Measurements from ENCODE around the gene TCOF1.
A peak's percentile ranks its signal among the peaks of the same experiment; 100 is the strongest.

The TCOF1 gene

GRCh38 chr5:150404535-150404934 lies 47.0 kb downstream of the TCOF1 start:
- Histone ChIP-seq H3K27ac (ENCODE audit: low read depth, low read length) (no peak overlapping the region), H3K9ac (ENCODE audit: low read length) (no peak overlapping the region), H3K4me3 (ENCODE audit: low read depth in 1 of 2, low read length in 2 of 2) (no peak overlapping the region), H3K36me3 (ENCODE audit: insufficient read depth, low read length) (peaks cover 30% of the 10 kb centered on the region), H3K4me1 (ENCODE audit: insufficient read depth, low read length) (no peaks in the 10 kb centered on the region), H3K9me3 (ENCODE audit: low read length) (no peaks in the 10 kb centered on the region), H3K27me3 (ENCODE audit: control insufficient read depth in 1 of 2, insufficient read depth in 2 of 2, low read length in 2 of 2) (no peaks in the 10 kb centered on the region)

DNA sequence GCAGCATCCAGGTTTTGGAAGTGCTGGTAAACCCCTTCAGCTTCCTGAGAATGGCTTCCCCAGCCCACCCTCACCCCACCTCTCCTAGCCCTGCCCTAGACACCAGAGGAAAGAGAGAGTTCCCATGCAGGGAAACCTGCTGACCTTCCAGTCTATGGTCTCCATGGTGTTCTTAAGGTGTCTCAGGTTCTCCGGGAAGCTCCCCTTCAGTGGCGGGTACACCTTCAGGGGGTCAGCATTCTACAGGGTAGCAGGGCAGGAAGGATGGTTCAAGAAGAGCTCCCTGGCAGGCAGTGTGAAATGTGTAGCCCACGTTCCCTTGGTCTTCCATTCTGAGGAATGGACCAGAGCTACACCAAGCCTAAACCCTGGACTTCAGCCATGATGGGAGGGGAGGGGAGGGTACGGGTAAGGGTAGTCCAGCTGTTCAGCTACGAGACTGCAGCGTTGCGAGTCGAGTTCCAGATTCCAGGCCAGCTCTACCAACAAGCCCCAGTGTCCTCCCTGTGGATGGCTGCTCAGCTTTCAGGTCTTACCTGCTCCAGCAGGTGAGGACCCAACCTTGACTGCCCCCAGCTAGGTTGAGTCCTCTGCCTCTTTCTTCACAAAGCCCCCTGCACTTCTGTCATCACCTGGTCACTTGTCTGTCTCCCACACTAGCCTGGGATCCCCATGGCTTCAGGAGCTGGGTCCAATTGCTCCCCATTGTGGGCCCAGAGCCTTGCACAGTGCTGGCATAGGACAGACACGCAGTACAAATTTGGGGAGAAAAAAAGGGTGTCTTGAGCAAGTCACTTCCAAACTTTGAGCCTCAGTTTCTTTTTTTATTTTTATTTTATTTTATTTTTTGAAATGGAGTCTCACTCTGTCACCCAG lies 47.7 kb downstream of the TCOF1 start:
- Histone ChIP-seq H3K9ac (ENCODE audit: low read length) (no peak overlapping the region), H3K27ac (ENCODE audit: low read depth, low read length) (no peak overlapping the region), H3K27me3 (ENCODE audit: control insufficient read depth in 1 of 2, insufficient read depth in 2 of 2, low read length in 2 of 2) (no peaks in the 10 kb centered on the region), H3K4me3 (ENCODE audit: low read depth in 1 of 2, low read length in 2 of 2) (no peak overlapping the region), H3K36me3 (ENCODE audit: insufficient read depth, low read length) (peaks cover 23% of the 10 kb centered on the region), H3K9me3 (ENCODE audit: low read length) (no peaks in the 10 kb centered on the region), H3K4me1 (ENCODE audit: insufficient read depth, low read length) (peaks cover 4% of the 10 kb centered on the region)

- Histone ChIP-seq H3K27ac (ENCODE audit: low read depth, low read length) (no peak overlapping the region), H3K27me3 (ENCODE audit: control insufficient read depth in 1 of 2, insufficient read depth in 2 of 2, low read length in 2 of 2) (no peaks in the 10 kb centered on the region), H3K4me3 (ENCODE audit: low read depth in 1 of 2, low read length in 2 of 2) (no peak overlapping the region), H3K9me3 (ENCODE audit: low read length) (no peaks in the 10 kb centered on the region), H3K9ac (ENCODE audit: low read length) (no peak overlapping the region), H3K36me3 (ENCODE audit: insufficient read depth, low read length) (peaks cover 13% of the 10 kb centered on the region), H3K4me1 (ENCODE audit: insufficient read depth, low read length) (peaks cover 13% of the 10 kb centered on the region)
These were observed 48.7 kb downstream of the TCOF1 start for GRCh38 chr5:150406103-150406722.

DNA sequence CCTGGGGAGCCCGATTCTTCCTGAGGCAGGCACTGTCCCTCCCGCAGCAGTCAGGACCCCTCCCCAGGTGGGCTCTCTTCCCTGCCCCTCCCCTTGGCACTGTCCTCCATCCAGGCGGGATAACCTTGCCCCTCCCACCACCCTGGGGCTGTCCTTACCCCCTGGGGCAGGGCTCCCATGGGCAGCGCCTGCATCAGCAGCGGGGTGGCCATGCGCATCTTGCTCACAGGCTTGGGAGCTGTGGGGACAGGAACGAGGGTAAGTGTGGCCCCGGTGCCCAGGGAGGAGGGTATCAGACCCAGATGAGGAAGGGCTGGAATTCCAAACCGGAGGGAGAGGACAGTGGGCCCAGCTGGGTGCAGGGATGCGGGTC lies 49.2 kb downstream of the TCOF1 start:
- no peaks in the 10 kb centered on the region for H3K27me3 ChIP-seq (ENCODE audit: control insufficient read depth in 1 of 2, insufficient read depth in 2 of 2, low read length in 2 of 2)
- no peak overlapping the region for H3K27ac ChIP-seq (ENCODE audit: low read depth, low read length)
- no peak overlapping the region for H3K4me3 ChIP-seq (ENCODE audit: low read depth in 1 of 2, low read length in 2 of 2)
- H3K4me1 ChIP-seq (ENCODE audit: insufficient read depth, low read length): peaks cover 13% of the 10 kb centered on the region
- H3K9me3 ChIP-seq (ENCODE audit: low read length): no peaks in the 10 kb centered on the region
- no peak overlapping the region for H3K9ac ChIP-seq (ENCODE audit: low read length)
- H3K36me3 ChIP-seq (ENCODE audit: insufficient read depth, low read length): peaks cover 13% of the 10 kb centered on the region

DNA sequence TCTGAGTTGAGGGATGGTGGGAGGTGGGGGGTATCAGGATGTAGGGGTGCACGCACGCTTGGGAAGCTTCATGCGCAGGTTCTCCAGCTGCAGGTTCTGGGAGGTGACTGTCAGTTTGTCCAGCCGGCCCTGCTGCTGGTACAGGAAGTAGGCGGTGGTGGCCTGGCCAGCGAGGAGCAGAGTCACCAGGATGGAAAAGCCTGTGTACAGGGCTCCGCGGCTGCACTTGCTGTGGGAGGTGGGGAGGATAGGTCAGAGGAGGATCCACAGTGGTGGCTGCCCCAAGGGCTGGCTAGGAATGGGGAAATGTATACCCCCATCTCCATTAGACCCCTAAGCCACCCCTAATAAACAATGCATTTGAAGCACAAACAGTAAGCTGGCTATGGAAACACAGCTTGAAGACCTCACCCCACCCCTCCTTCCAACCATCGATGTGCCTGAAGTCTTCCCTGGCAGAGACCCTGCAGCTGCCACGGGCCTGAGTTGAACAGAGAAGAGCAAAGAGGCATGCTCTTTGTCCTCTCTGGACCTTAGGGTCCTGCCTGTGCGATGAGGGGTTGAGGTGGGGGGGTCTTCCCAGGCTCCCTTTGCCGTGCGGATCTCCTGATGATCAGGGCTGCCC lies 49.7 kb downstream of the TCOF1 start:
- Histone ChIP-seq H3K9me3 (ENCODE audit: low read length) (no peaks in the 10 kb centered on the region), H3K27me3 (ENCODE audit: control insufficient read depth in 1 of 2, insufficient read depth in 2 of 2, low read length in 2 of 2) (no peaks in the 10 kb centered on the region), H3K9ac (ENCODE audit: low read length) (no peak overlapping the region), H3K4me3 (ENCODE audit: low read depth in 1 of 2, low read length in 2 of 2) (no peak overlapping the region), H3K27ac (ENCODE audit: low read depth, low read length) (no peak overlapping the region), H3K36me3 (ENCODE audit: insufficient read depth, low read length) (peaks cover 13% of the 10 kb centered on the region), H3K4me1 (ENCODE audit: insufficient read depth, low read length) (peaks cover 13% of the 10 kb centered on the region)

- Histone ChIP-seq H3K9ac (ENCODE audit: low read length) (no peak overlapping the region), H3K4me3 (ENCODE audit: low read depth in 1 of 2, low read length in 2 of 2) (no peak overlapping the region), H3K9me3 (ENCODE audit: low read length) (no peaks in the 10 kb centered on the region), H3K36me3 (ENCODE audit: insufficient read depth, low read length) (peaks cover 13% of the 10 kb centered on the region), H3K27me3 (ENCODE audit: control insufficient read depth in 1 of 2, insufficient read depth in 2 of 2, low read length in 2 of 2) (no peaks in the 10 kb centered on the region), H3K4me1 (ENCODE audit: insufficient read depth, low read length) (peaks cover 18% of the 10 kb centered on the region), H3K27ac (ENCODE audit: low read depth, low read length) (no peak overlapping the region)
These were observed 50.9 kb downstream of the TCOF1 start for GRCh38 chr5:150408231-150408943.

DNA sequence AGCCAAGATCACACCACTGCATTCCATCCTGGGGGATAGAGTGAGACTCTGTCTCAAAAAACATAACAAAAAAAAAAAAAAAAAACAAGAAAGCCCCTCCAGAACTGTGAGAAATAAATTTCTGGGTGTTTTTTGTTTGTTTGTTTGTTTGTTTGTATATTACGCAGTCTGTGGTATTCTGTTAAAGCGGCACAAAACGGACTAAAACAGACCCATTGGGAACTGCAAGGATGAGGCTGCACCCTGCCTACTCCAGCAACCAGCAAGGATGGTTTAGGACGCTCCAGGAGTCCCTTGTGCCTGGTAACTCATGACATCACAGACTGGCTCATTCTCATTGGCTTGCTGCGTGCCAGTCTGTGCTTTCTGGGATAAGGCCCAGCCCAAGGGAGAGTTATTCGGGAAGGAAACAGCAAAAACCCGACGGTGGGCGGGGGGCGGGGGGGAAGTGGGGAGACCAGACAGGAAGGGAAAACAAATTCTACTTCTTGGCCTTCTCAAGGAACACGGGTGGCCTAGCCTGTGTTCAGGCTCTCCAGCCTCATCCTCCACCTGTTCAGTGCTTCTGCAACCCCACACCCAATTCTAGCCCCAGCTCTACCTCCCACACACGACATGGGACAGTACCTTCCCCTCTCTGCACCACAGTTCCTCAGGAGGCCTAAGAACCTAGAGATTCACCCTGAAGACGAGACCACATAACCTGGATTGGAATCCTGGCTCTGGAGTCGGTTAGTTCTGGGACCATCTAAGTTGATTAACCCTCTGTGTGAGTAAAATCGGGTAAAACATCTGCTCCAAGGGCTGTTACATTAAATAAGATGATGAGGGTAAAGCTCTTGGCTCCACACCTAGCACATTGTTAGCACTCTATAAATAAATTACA lies 52.4 kb downstream of the TCOF1 start:
- H3K27ac ChIP-seq (ENCODE audit: low read depth, low read length): peak overlapping the region; percentile 28
- no peaks in the 10 kb centered on the region for H3K27me3 ChIP-seq (ENCODE audit: control insufficient read depth in 1 of 2, insufficient read depth in 2 of 2, low read length in 2 of 2)
- no peaks in the 10 kb centered on the region for H3K9me3 ChIP-seq (ENCODE audit: low read length)
- peak overlapping the region; percentile 16 for H3K9ac ChIP-seq (ENCODE audit: low read length)
- peaks cover 8% of the 10 kb centered on the region for H3K36me3 ChIP-seq (ENCODE audit: insufficient read depth, low read length)
- peaks cover 21% of the 10 kb centered on the region for H3K4me1 ChIP-seq (ENCODE audit: insufficient read depth, low read length)
- peak overlapping the region; percentile 6 to 44 for H3K4me3 ChIP-seq (ENCODE audit: low read depth in 1 of 2, low read length in 2 of 2)

DNA sequence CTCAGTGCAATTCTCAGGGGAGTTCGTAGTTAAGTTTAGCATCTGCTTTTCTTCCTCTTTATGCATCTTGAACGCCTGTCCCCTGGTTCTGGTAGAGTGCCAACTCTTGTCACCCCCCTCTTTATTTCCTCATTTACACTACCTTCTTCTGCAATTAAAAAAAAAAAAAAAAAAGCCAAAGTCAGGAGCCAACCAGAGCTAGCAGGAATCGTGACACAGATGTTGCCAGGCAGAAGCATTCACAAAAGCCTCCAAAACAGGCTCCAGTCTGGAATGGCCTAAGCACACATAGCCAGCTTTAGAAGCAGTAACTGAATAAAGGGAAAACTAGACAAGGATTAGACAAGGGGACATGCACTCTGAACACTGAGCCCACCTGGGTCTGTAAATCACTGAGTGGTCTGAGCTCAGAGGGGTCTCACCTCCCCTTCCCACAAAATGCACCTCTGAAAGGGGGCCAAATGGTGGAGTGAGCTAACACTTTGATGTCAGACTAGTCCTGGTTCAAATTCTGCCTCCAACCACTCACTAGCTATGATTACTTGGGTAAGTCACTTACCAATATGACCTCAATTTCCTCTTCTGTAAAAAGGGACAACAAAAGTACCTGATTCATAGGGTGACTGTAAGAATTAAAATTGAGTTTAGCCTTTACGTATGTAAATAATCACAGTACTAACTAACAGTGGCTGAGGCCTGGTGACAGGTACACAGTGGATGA lies 53.2 kb downstream of the TCOF1 start:
- Histone ChIP-seq H3K9ac (ENCODE audit: low read length) (peak overlapping the region; percentile 4), H3K27me3 (ENCODE audit: control insufficient read depth in 1 of 2, insufficient read depth in 2 of 2, low read length in 2 of 2) (no peaks in the 10 kb centered on the region), H3K9me3 (ENCODE audit: low read length) (no peaks in the 10 kb centered on the region), H3K27ac (ENCODE audit: low read depth, low read length) (peak overlapping the region; percentile 64), H3K4me3 (ENCODE audit: low read depth in 1 of 2, low read length in 2 of 2) (peak overlapping the region in 1 of 2 donors; percentile 44), H3K36me3 (ENCODE audit: insufficient read depth, low read length) (peaks cover 7% of the 10 kb centered on the region), H3K4me1 (ENCODE audit: insufficient read depth, low read length) (peaks cover 21% of the 10 kb centered on the region)

DNA sequence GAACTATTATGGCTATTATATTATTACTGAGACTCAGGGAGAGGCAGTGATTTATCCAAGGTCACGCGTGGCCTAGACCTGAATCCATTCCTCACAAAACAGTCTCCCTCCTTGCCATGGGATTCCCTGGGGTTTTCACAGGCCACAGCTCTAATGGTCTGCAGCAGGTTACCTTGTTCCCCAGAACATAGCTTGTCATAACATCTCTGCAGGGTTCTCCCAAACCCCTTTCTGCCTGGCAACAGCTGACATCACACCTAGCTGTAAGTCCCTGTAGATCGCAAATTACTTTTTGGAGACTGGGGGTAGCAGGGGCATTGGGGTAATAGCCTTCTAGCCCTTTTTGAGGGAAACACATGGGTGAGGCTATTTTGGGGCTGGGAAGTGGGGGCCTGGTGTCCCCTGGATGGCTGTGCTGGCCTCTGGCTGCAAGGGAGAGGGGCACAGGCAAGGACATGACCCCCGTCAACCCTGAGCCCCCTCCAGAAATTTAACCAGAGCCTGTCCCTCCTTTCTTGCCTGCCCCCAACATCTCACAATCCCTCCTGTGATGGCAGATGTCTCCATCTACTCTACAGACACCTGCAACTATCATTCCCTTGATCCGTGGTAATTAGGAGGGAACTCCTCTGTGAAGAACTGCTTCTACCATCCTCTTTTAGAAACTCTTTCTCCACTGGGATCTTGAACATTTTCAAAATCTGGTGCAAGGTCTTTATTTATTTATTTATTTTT lies 53.9 kb downstream of the TCOF1 start:
- Histone ChIP-seq H3K4me3 (ENCODE audit: low read depth in 1 of 2, low read length in 2 of 2) (peak overlapping the region; percentile 3 to 61), H3K9ac (ENCODE audit: low read length) (peak overlapping the region; percentile 14), H3K27ac (ENCODE audit: low read depth, low read length) (peak overlapping the region; percentile 64), H3K36me3 (ENCODE audit: insufficient read depth, low read length) (peaks cover 4% of the 10 kb centered on the region), H3K9me3 (ENCODE audit: low read length) (no peaks in the 10 kb centered on the region), H3K27me3 (ENCODE audit: control insufficient read depth in 1 of 2, insufficient read depth in 2 of 2, low read length in 2 of 2) (no peaks in the 10 kb centered on the region), H3K4me1 (ENCODE audit: insufficient read depth, low read length) (peaks cover 21% of the 10 kb centered on the region)
